Vagina (tissue), 2 donors: ENCODE measurements around the gene MAP2K5. TPM values are rescaled to one million over a fixed set of nuclear protein-coding genes. Genes with fewer than 3 reads are reported as not detected.

Experiments used
- DNase-seq, 2 donors: peaks; one replicate each; pipeline ENCODE4 v3.0.0-alpha.2; 2017; ENCODE audit errors: extremely low spot score in 2 of 2
- H3K27ac ChIP-seq: fragments of 200-600 bp; sonication (generic); one replicate; pipeline ENCODE4 v1.5.1; 2019
- H3K27me3 ChIP-seq: fragments of 200-600 bp; sonication (generic); one replicate; pipeline ENCODE4 v1.5.1; 2019
- H3K36me3 ChIP-seq, 2 donors: fragments of 200-600 bp; sonication (generic); one replicate each; pipeline ENCODE4 v1.5.1; 2017 to 2019
- H3K4me1 ChIP-seq: fragments of 200-600 bp; sonication (generic); one replicate; pipeline ENCODE4 v1.5.1; 2019
- H3K4me3 ChIP-seq, 2 donors: fragments of 200-600 bp; sonication (generic); 1 replicate in 1 of 2; 2 replicates in 1 of 2; pipeline ENCODE4 v1.5.1; 2016 to 2019
- H3K9me3 ChIP-seq: fragments of 200-600 bp; sonication (generic); one replicate; pipeline ENCODE4 v1.5.1; 2019
- CTCF ChIP-seq, 3 experiments: fragments of 450-650 bp in 2 of 3; fragments of 200-600 bp in 1 of 3; sonication (generic) in 1 of 3; IDR thresholded peaks; one replicate each; pipeline ENCODE4 v1.5.1; 2017 to 2019; ENCODE audit warnings: antibody characterized with exemption in 3 of 3, mild to moderate bottlenecking in 2 of 3, moderate library complexity in 2 of 3
- POLR2A ChIP-seq, 2 donors: fragments of 450-650 bp; IDR thresholded peaks; one replicate each; pipeline ENCODE4 v1.6.1; 2017; ENCODE audit warnings: antibody characterized with exemption in 2 of 2, mild to moderate bottlenecking in 2 of 2, moderate library complexity in 2 of 2
- POLR2AphosphoS5 ChIP-seq, 2 donors: sonication (generic); formaldehyde crosslinking; IDR thresholded peaks; one replicate each; pipeline ENCODE4 v1.9.0; 2017; ENCODE audit warnings: antibody characterized with exemption in 2 of 2, mild to moderate bottlenecking in 2 of 2, low read depth in 1 of 2; ENCODE audit not compliant: insufficient read depth in 1 of 2
- intact Hi-C: fragments of 100-400 bp; cut with DNase I; formaldehyde crosslinking; loops from one replicate; pipeline ENCODE4 v1.15.1; 2023
- total RNA-seq: library from RNA; depleted of rRNA; stranded (reverse); fragments of >200 nt; gene quantifications from one replicate; pipeline ENCODE4 v1.2.3, GENCODE V29; 2016

The MAP2K5 gene
- total RNA-seq, 1 donor from 2014 or later, result 13.5 TPM

DNA sequence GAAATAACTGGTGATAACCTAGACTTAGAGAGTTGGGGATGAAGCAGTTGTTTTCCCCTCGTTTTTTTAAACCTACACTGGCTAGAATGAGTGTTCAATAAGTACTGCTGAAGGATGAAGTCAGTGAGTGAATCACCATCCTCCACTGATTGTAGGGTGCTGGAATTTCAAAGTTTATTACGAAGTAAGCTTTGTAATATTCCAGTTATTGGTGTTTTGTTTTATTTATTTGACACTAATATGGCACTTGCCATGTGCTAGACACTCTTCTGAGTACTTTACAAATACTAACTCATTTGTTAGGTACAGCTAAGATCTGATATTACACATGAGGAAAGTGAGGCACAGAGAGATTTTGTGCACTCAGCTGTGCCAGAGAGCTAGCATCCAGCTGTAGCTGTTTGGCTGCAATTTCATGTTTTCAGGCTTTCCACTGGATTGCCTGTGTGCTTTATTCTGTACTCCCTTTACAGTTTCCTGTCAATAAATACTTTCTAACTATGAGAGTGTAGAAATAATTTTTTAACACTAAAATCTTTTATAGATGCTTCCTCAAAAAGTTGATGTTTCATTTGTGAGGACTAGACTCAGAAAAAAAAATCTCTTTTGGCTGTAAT lies 5.8 kb downstream of the MAP2K5 start:
- intact Hi-C loops, result no loop called here
- H3K9me3 ChIP-seq, result no peaks in the 10 kb centered on the region
- H3K36me3 ChIP-seq, result peaks cover 0 to 4% of the 10 kb centered on the region in 2 donors
- H3K4me3 ChIP-seq, result no peak overlapping the region
- no peak for DNase-seq
- H3K4me1 ChIP-seq, result peaks cover 17% of the 10 kb centered on the region
- TF ChIP-seq CTCF (IDR thresholded peaks at IDR 0.05), result no peak
- no peak for TF ChIP-seq POLR2AphosphoS5 (IDR thresholded peaks at IDR 0.05; ENCODE audit: insufficient read depth in 1 of 2, low read depth in 1 of 2)
- TF ChIP-seq POLR2A (IDR thresholded peaks at IDR 0.05), result no peak
- no peak overlapping the region for H3K27ac ChIP-seq
- no peaks in the 10 kb centered on the region for H3K27me3 ChIP-seq

GRCh38 chr15:67548862-67549651 lies 6.6 kb downstream of the MAP2K5 start:
- no peaks in the 10 kb centered on the region for H3K9me3 ChIP-seq
- H3K27ac ChIP-seq, result no peak overlapping the region
- intact Hi-C loops, result no loop called here
- H3K27me3 ChIP-seq, result no peaks in the 10 kb centered on the region
- peaks cover 9% of the 10 kb centered on the region for H3K4me1 ChIP-seq
- no peak for DNase-seq
- H3K4me3 ChIP-seq, result no peak overlapping the region
- TF ChIP-seq CTCF (IDR thresholded peaks at IDR 0.05) (no peak), POLR2A (IDR thresholded peaks at IDR 0.05) (no peak), POLR2AphosphoS5 (IDR thresholded peaks at IDR 0.05; ENCODE audit: insufficient read depth in 1 of 2, low read depth in 1 of 2) (no peak)
- peaks cover 0 to 4% of the 10 kb centered on the region in 2 donors for H3K36me3 ChIP-seq

DNA sequence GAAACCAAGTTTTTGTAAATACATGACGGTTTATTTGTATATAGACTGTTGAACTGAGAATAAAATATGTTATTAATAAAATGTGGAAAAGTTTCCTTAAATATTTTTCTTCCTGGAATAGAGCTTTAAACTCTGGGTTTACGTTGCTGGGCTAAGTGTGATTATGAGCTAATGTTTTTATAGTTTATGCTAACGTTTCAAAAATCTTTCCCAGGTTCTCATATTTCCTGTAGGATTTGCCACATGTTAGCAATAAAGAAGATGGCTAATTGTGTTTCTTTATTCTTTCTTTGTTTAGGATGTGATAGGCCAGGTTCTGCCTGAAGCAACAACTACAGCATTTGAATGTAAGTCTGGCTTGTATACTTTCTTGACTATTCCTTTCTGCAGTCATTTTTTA lies 7.2 kb downstream of the MAP2K5 start:
- TF ChIP-seq POLR2AphosphoS5 (IDR thresholded peaks at IDR 0.05; ENCODE audit: insufficient read depth in 1 of 2, low read depth in 1 of 2) (no peak), CTCF (IDR thresholded peaks at IDR 0.05) (no peak), POLR2A (IDR thresholded peaks at IDR 0.05) (no peak)
- H3K4me1 ChIP-seq, result peaks cover 3% of the 10 kb centered on the region
- H3K9me3 ChIP-seq, result no peaks in the 10 kb centered on the region
- H3K27ac ChIP-seq, result no peak overlapping the region
- H3K27me3 ChIP-seq, result no peaks in the 10 kb centered on the region
- peaks cover 0 to 4% of the 10 kb centered on the region in 2 donors for H3K36me3 ChIP-seq
- no peak overlapping the region for H3K4me3 ChIP-seq
- no peak for DNase-seq
- intact Hi-C loops, result no loop called here

GRCh38 chr15:67550522-67550921 lies 8.0 kb downstream of the MAP2K5 start:
- intact Hi-C loops, result no loop called here
- DNase-seq, result no peak
- TF ChIP-seq POLR2AphosphoS5 (IDR thresholded peaks at IDR 0.05; ENCODE audit: insufficient read depth in 1 of 2, low read depth in 1 of 2) (no peak), POLR2A (IDR thresholded peaks at IDR 0.05) (no peak), CTCF (IDR thresholded peaks at IDR 0.05) (no peak)
- H3K27me3 ChIP-seq, result no peaks in the 10 kb centered on the region
- H3K9me3 ChIP-seq, result no peaks in the 10 kb centered on the region
- peaks cover 0 to 4% of the 10 kb centered on the region in 2 donors for H3K36me3 ChIP-seq
- H3K4me1 ChIP-seq, result no peaks in the 10 kb centered on the region
- no peak overlapping the region for H3K27ac ChIP-seq
- no peak overlapping the region for H3K4me3 ChIP-seq
